NCI-H1417 treated with DMSO at 0.1 percent for 48 hours (cell line): ENCODE results near the gene SCARF2.

Experiments used
- DNase-seq: peaks from one replicate; lab custom pipeline; 2025; lab: John Stamatoyannopoulos, UW

SCARF2 gene

GRCh38 chr22:20439556-20439927, 1.9 kb upstream of the SCARF2 start:
- DNase-seq = no peak

- no peak for DNase-seq
These were observed 1.3 kb upstream of the SCARF2 start for GRCh38 chr22:20438678-20439492.

GRCh38 chr22:20438427-20438677, 727 bp upstream of the SCARF2 start:
- no peak for DNase-seq

- no peak for DNase-seq
These were observed 635 bp downstream of the SCARF2 start for GRCh38 chr22:20436768-20437612.

- DNase-seq = no peak
These were observed 1.3 kb downstream of the SCARF2 start for GRCh38 chr22:20436307-20436767.

- DNase-seq = no peak
These were observed 2.0 kb downstream of the SCARF2 start for GRCh38 chr22:20435436-20436306.

- DNase-seq = no peak
These were observed 2.9 kb downstream of the SCARF2 start for GRCh38 chr22:20434773-20435172.

- no peak for DNase-seq
These were observed 3.3 kb downstream of the SCARF2 start for GRCh38 chr22:20434264-20434751.

- no peak for DNase-seq
These were observed 3.9 kb downstream of the SCARF2 start for GRCh38 chr22:20433686-20434241.

GRCh38 chr22:20433191-20433590, 4.4 kb downstream of the SCARF2 start:
- no peak for DNase-seq

- no peak for DNase-seq
These were observed 5.4 kb downstream of the SCARF2 start for GRCh38 chr22:20432244-20432686.

GRCh38 chr22:20431511-20432192, 6.0 kb downstream of the SCARF2 start:
- no peak for DNase-seq

- DNase-seq = no peak
These were observed 6.7 kb downstream of the SCARF2 start for GRCh38 chr22:20430720-20431510.

GRCh38 chr22:20430101-20430719, 7.4 kb downstream of the SCARF2 start:
- no peak for DNase-seq

- no peak for DNase-seq
These were observed 8.1 kb downstream of the SCARF2 start for GRCh38 chr22:20429254-20430100.

- no peak for DNase-seq
These were observed 8.9 kb downstream of the SCARF2 start for GRCh38 chr22:20428496-20429253.

GRCh38 chr22:20427945-20428417, 9.6 kb downstream of the SCARF2 start:
- DNase-seq = no peak
